SK-N-SH (cell line): Measurements from ENCODE around the gene HECW1. TPM values are rescaled to one million over a fixed set of nuclear protein-coding genes. Genes with fewer than 3 reads are reported as not detected.

ENCODE experiments used
- CTCF ChIA-PET: fragments of 300-600, 350-600 bp; formaldehyde crosslinking; extraction: SDS; loops from one replicate; lab custom pipeline; 2021; lab: Yijun Ruan, JAX
- POLR2A ChIA-PET: fragments of 350-600 bp; sonication (Branson Sonifier 250); formaldehyde crosslinking; extraction: SDS; loops from one replicate; lab custom pipeline; 2020; ENCODE audit warnings: antibody characterized with exemption, inconsistent platforms; lab: Yijun Ruan, JAX
- DNase-seq: peaks from one replicate; pipeline ENCODE4 v3.0.0; 2012
- H2AFZ ChIP-seq: fragments of 200-600 bp; sonication (generic); 2 replicates; pipeline ENCODE4 v1.8.1; 2016; ENCODE audit warnings: antibody characterized with exemption, mild to moderate bottlenecking, low read depth
- H3F3A ChIP-seq: fragments of 200-600 bp; sonication (generic); replicated peaks from 2 replicates; pipeline ENCODE3; 2016; ENCODE audit warnings: antibody characterized with exemption, mild to moderate bottlenecking; ENCODE audit not compliant: insufficient read depth
- H3K27ac ChIP-seq, 2 experiments: fragments of 200-500 bp in 1 of 2; fragments of 200-600 bp in 1 of 2; sonication (Bioruptor generic) in 1 of 2; sonication (generic), shearing (Covaris generic) in 1 of 2; 2 replicates each; pipeline versions ENCODE4 v1.5.1 to v1.6.1; 2014 to 2016; ENCODE audit warnings: low read depth in 2 of 2, inconsistent platforms in 1 of 2, low read length in 1 of 2, mild to moderate bottlenecking in 1 of 2, mixed read lengths in 1 of 2
- H3K27me3 ChIP-seq: fragments of 200-600 bp; sonication (generic), shearing (Covaris generic); 2 replicates; pipeline ENCODE4 v1.6.1; 2016; ENCODE audit warnings: mixed run types; ENCODE audit not compliant: insufficient read depth
- H3K36me3 ChIP-seq, 2 experiments: fragments of 200-500 bp in 1 of 2; fragments of 200-600 bp in 1 of 2; sonication (Bioruptor generic) in 1 of 2; sonication (generic) in 1 of 2; replicated peaks in 1 of 2; 2 replicates each; pipeline versions ENCODE3 to v1.5.1; 2014 to 2016; ENCODE audit warnings: low read length in 1 of 2, mild to moderate bottlenecking in 1 of 2; ENCODE audit not compliant: insufficient read depth in 2 of 2, control insufficient read depth in 1 of 2
- H3K4me1 ChIP-seq, 2 experiments: fragments of 200-500 bp in 1 of 2; fragments of 200-600 bp in 1 of 2; sonication (Bioruptor generic) in 1 of 2; sonication (generic), shearing (Covaris generic) in 1 of 2; 2 replicates each; pipeline versions ENCODE4 v1.5.1 to v1.6.1; 2014 to 2016; ENCODE audit warnings: low read depth in 1 of 2, low read length in 1 of 2, mixed run types in 1 of 2; ENCODE audit not compliant: insufficient read depth in 2 of 2, control insufficient read depth in 1 of 2
- H3K4me2 ChIP-seq: fragments of 200-600 bp; sonication (generic), shearing (Covaris generic); 2 replicates; pipeline ENCODE4 v1.6.1; 2017; ENCODE audit warnings: mixed run types
- H3K4me3 ChIP-seq, 2 experiments: fragments of 200-500 bp in 1 of 2; fragments of 200-600 bp in 1 of 2; sonication (Bioruptor generic) in 1 of 2; sonication (generic), shearing (Covaris generic) in 1 of 2; 2 replicates each; pipeline versions ENCODE4 v1.5.1 to v1.8.1; 2014 to 2016; ENCODE audit warnings: low read depth in 2 of 2, inconsistent platforms in 1 of 2, low read length in 1 of 2, mild to moderate bottlenecking in 1 of 2, mixed read lengths in 1 of 2, moderate library complexity in 1 of 2
- H3K79me2 ChIP-seq: fragments of 200-600 bp; sonication (generic); 2 replicates; pipeline ENCODE4 v1.8.1; 2017; ENCODE audit warnings: mild to moderate bottlenecking; ENCODE audit not compliant: insufficient read depth
- H3K9ac ChIP-seq: fragments of 200-600 bp; sonication (generic); 2 replicates; pipeline ENCODE4 v1.6.1; 2017; ENCODE audit warnings: mixed run types
- H3K9me2 ChIP-seq: fragments of 200-600 bp; sonication (generic); 2 replicates; pipeline ENCODE4 v1.6.1; 2017; ENCODE audit warnings: mixed run types
- H3K9me3 ChIP-seq: fragments of 200-600 bp; sonication (generic); 2 replicates; pipeline ENCODE4 v1.6.1; 2017; ENCODE audit warnings: mixed run types, mild to moderate bottlenecking, moderate library complexity
- H4K20me1 ChIP-seq: fragments of 200-600 bp; sonication (generic); 2 replicates; pipeline ENCODE4 v1.6.1; 2017; ENCODE audit warnings: mild to moderate bottlenecking, mixed run types; ENCODE audit not compliant: insufficient read depth
- CHD2 ChIP-seq: fragments of 150-350 bp; IDR thresholded peaks from 2 replicates; pipeline ENCODE4 v1.6.1; 2018; ENCODE audit warnings: low read length; ENCODE audit not compliant: partially characterized antibody
- ELF1 ChIP-seq: IDR thresholded peaks from 2 replicates; pipeline ENCODE4 v1.4.0; 2012
- EP300 ChIP-seq, 2 experiments: IDR thresholded peaks; 2 replicates each; pipeline versions ENCODE4 v1.4.0 to v1.6.1; 2012; ENCODE audit warnings: borderline replicate concordance in 1 of 2, low read depth in 1 of 2, low read length in 1 of 2
- FOSL2 ChIP-seq: IDR thresholded peaks from 2 replicates; pipeline ENCODE4 v1.4.0; 2012; ENCODE audit warnings: low read depth, mild to moderate bottlenecking, moderate library complexity, borderline replicate concordance
- FOXJ3 ChIP-seq: sonication (generic); formaldehyde crosslinking; IDR thresholded peaks from 2 replicates; pipeline ENCODE4 v1.5.1; 2020; ENCODE audit warnings: mild to moderate bottlenecking, missing genetic modification reagents
- FOXM1 ChIP-seq: IDR thresholded peaks from 2 replicates; pipeline ENCODE4 v1.4.0; 2012; ENCODE audit warnings: low read depth, mild to moderate bottlenecking
- GABPA ChIP-seq: IDR thresholded peaks from 2 replicates; pipeline ENCODE4 v1.4.0; 2012; ENCODE audit warnings: low read depth, mild to moderate bottlenecking
- NFIC ChIP-seq: IDR thresholded peaks from 2 replicates; pipeline ENCODE4 v1.4.0; 2012; ENCODE audit warnings: borderline replicate concordance
- RAD21 ChIP-seq: IDR thresholded peaks from 2 replicates; pipeline ENCODE4 v1.6.1; 2012; ENCODE audit warnings: mild to moderate bottlenecking, low read length
- RFX5 ChIP-seq: IDR thresholded peaks from 2 replicates; pipeline ENCODE4 v1.6.1; 2012; ENCODE audit warnings: mild to moderate bottlenecking, improper control_type of control experiment, low read length
- SIN3A ChIP-seq: IDR thresholded peaks from 2 replicates; pipeline ENCODE4 v1.6.1; 2012; ENCODE audit warnings: low read depth, mild to moderate bottlenecking, low read length, moderate library complexity, borderline replicate concordance
- TAF1 ChIP-seq: IDR thresholded peaks from 2 replicates; pipeline ENCODE4 v1.6.1; 2012; ENCODE audit warnings: low read depth, mild to moderate bottlenecking, low read length, moderate library complexity, borderline replicate concordance
- TCF12 ChIP-seq: IDR thresholded peaks from 2 replicates; pipeline ENCODE4 v1.4.0; 2012
- TEAD4 ChIP-seq: IDR thresholded peaks from 2 replicates; pipeline ENCODE4 v1.4.0; 2012; ENCODE audit warnings: mild to moderate bottlenecking, borderline replicate concordance; ENCODE audit not compliant: insufficient read depth
- WGBS: methylation state at CpG from one replicate; pipeline ENCODE4 v1.1.6; 2017; ENCODE audit warnings: low lambda C conversion rate; 5-methylcytosine and 5-hydroxymethylcytosine counted together
- polyA plus RNA-seq, 3 experiments: library from polyadenylated mRNA; depleted of rRNA; stranded (reverse); fragments of >200 nt; gene quantifications; 2 replicates each; pipeline ENCODE4 v1.2.3, GENCODE V29; 2012
- TF ChIP-seq, protein P1 (sequence below): IDR thresholded peaks from 2 replicates; pipeline ENCODE4 v1.4.0; 2012; ENCODE audit warnings: low read depth, borderline replicate concordance
- TF ChIP-seq, protein P2 (sequence below): IDR thresholded peaks from 2 replicates; pipeline ENCODE4 v1.4.0; 2012; ENCODE audit warnings: low read depth
- TF ChIP-seq, protein P3 (sequence below): IDR thresholded peaks from 2 replicates; pipeline ENCODE4; 2012
- TF ChIP-seq, protein P4 (sequence below): fragments of 150-350 bp; IDR thresholded peaks from 2 replicates; pipeline ENCODE4 v1.6.1; 2017; ENCODE audit warnings: antibody characterized with exemption, low read length, low read depth, borderline replicate concordance
- TF ChIP-seq, protein P5 (sequence below): fragments of 150-350 bp; IDR thresholded peaks from 2 replicates; pipeline ENCODE4 v1.6.1; 2016; ENCODE audit warnings: mild to moderate bottlenecking, low read depth, low read length

The HECW1 gene
- polyA plus RNA-seq, 1 of the 3 experiments (the other 2 are of a cell fraction): not detected

DNA sequence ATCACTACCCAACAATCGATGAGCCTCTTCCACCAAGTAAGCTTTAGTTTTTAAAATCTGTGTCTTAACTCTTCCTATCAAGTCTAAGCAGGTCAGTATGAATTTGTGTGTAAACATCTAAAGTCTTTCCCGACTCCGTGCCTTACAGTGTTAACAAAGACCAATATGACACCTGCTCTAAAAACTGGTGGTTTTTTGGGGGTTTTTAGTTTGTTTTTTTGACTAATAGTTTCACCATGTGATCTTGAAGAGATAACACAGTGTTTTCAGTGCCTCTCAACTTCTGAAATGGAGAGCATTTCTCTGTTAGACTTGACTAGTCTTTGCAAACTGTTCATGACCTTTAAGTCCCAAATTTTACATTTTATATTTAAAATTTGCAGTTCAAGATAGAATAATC, 338.4 kb downstream of the HECW1 start:
- Histone ChIP-seq H2AFZ (no peak overlapping the region), H3K27ac (no peak overlapping the region), H3K9me3 (no peaks in the 10 kb centered on the region), H3K9ac (no peak overlapping the region), H3K36me3 (no peaks in the 10 kb centered on the region), H3K9me2 (no peaks in the 10 kb centered on the region), H3K4me3 (no peak overlapping the region), H4K20me1 (no peaks in the 10 kb centered on the region), H3K4me1 (peaks cover 0 to 2% of the 10 kb centered on the region in 2 experiments; a peak in 1 of 4 replicates), H3K4me2 (no peak overlapping the region), H3K79me2 (no peaks in the 10 kb centered on the region), H3F3A (no peaks in the 10 kb centered on the region), H3K27me3 (peaks cover 10% of the 10 kb centered on the region; the same call in 1 of the 2 replicates)
- ChIA-PET CTCF (interaction anchor here (1.2 to 1.8 kb wide), 3 partner anchors 11 to 132 kb away, joined by 4 to 5 read pairs (median 5); partner anchors contain the start of gene STK17A), POLR2A (no interaction called here)
- 54% methylated on average over 3 of the region's 3 CpGs for WGBS
- DNase-seq: no peak
- TF ChIP-seq, protein P1, sequence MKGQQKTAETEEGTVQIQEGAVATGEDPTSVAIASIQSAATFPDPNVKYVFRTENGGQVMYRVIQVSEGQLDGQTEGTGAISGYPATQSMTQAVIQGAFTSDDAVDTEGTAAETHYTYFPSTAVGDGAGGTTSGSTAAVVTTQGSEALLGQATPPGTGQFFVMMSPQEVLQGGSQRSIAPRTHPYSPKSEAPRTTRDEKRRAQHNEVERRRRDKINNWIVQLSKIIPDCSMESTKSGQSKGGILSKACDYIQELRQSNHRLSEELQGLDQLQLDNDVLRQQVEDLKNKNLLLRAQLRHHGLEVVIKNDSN: no peak
- TF ChIP-seq TCF12 (no peak), TAF1 (no peak), FOXM1 (no peak), GABPA (no peak), RFX5 (no peak), FOSL2 (no peak), TEAD4 (no peak), CHD2 (no peak), SIN3A (no peak), FOXJ3 (CRISPR knock-in tag) (no peak), NFIC (no peak), ELF1 (no peak), RAD21 (no peak), EP300 (IDR thresholded peaks at IDR 0.05; ENCODE audit: borderline replicate concordance in 1 of 2, low read depth in 1 of 2, low read length in 1 of 2) (no peak)
- TF ChIP-seq, protein P2, sequence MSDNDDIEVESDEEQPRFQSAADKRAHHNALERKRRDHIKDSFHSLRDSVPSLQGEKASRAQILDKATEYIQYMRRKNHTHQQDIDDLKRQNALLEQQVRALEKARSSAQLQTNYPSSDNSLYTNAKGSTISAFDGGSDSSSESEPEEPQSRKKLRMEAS: no peak
- TF ChIP-seq, protein P3, sequence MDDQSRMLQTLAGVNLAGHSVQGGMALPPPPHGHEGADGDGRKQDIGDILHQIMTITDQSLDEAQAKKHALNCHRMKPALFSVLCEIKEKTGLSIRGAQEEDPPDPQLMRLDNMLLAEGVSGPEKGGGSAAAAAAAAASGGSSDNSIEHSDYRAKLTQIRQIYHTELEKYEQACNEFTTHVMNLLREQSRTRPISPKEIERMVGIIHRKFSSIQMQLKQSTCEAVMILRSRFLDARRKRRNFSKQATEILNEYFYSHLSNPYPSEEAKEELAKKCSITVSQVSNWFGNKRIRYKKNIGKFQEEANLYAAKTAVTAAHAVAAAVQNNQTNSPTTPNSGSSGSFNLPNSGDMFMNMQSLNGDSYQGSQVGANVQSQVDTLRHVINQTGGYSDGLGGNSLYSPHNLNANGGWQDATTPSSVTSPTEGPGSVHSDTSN: no peak
- TF ChIP-seq, protein P4, sequence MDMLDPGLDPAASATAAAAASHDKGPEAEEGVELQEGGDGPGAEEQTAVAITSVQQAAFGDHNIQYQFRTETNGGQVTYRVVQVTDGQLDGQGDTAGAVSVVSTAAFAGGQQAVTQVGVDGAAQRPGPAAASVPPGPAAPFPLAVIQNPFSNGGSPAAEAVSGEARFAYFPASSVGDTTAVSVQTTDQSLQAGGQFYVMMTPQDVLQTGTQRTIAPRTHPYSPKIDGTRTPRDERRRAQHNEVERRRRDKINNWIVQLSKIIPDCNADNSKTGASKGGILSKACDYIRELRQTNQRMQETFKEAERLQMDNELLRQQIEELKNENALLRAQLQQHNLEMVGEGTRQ: no peak
- TF ChIP-seq, protein P5, sequence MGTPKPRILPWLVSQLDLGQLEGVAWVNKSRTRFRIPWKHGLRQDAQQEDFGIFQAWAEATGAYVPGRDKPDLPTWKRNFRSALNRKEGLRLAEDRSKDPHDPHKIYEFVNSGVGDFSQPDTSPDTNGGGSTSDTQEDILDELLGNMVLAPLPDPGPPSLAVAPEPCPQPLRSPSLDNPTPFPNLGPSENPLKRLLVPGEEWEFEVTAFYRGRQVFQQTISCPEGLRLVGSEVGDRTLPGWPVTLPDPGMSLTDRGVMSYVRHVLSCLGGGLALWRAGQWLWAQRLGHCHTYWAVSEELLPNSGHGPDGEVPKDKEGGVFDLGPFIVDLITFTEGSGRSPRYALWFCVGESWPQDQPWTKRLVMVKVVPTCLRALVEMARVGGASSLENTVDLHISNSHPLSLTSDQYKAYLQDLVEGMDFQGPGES: no peak
